HL-60 (cell line): ENCODE data around the gene MRPS12.

Experiments used
- POLR2AphosphoS5 ChIP-seq: IDR thresholded peaks from 2 replicates; pipeline ENCODE4 v1.6.1; 2012; ENCODE audit warnings: low read depth
- TF ChIP-seq, protein P1 (sequence below): IDR thresholded peaks from one replicate; pipeline ENCODE4 v1.5.1; 2011; ENCODE audit warnings: low read length, control low read depth, inconsistent platforms; ENCODE audit not compliant: insufficient read depth

GRCh38 chr19:38907227-38907626 is 23.5 kb upstream of the MRPS12 start:
- no peak for TF ChIP-seq POLR2AphosphoS5
- TF ChIP-seq, protein P1, sequence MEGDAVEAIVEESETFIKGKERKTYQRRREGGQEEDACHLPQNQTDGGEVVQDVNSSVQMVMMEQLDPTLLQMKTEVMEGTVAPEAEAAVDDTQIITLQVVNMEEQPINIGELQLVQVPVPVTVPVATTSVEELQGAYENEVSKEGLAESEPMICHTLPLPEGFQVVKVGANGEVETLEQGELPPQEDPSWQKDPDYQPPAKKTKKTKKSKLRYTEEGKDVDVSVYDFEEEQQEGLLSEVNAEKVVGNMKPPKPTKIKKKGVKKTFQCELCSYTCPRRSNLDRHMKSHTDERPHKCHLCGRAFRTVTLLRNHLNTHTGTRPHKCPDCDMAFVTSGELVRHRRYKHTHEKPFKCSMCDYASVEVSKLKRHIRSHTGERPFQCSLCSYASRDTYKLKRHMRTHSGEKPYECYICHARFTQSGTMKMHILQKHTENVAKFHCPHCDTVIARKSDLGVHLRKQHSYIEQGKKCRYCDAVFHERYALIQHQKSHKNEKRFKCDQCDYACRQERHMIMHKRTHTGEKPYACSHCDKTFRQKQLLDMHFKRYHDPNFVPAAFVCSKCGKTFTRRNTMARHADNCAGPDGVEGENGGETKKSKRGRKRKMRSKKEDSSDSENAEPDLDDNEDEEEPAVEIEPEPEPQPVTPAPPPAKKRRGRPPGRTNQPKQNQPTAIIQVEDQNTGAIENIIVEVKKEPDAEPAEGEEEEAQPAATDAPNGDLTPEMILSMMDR, result no peak
